K562 (cell line): ENCODE data around the gene C1QBP. TPM values are rescaled to one million over a fixed set of nuclear protein-coding genes. Genes with fewer than 3 reads are reported as not detected.

Source experiments
- ARHGAP35 ChIP-seq: fragments of 450-650 bp; IDR thresholded peaks from 2 replicates; pipeline ENCODE4 v1.6.1; 2018; ENCODE audit not compliant: partially characterized antibody
- CREM ChIP-seq: IDR thresholded peaks from 2 replicates; pipeline ENCODE4 v1.6.1; 2014; ENCODE audit warnings: antibody characterized with exemption, low read depth
- EHMT2 ChIP-seq: fragments of 450-650 bp; IDR thresholded peaks from 2 replicates; pipeline ENCODE4 v1.6.1; 2018; ENCODE audit warnings: antibody characterized with exemption
- GABPA ChIP-seq: fragments of 200-800 bp; sonication (Bioruptor generic); conservative IDR thresholded peaks from 2 replicates; pipeline ENCODE4 v1.6.1; 2016; ENCODE audit warnings: low read depth, missing genetic modification characterization, missing compliant biosample characterization
- HDAC8 ChIP-seq: fragments of 450-650 bp; IDR thresholded peaks from 2 replicates; pipeline ENCODE4 v1.6.1; 2016; ENCODE audit warnings: mild to moderate bottlenecking, missing genetic modification characterization, moderate library complexity, missing compliant biosample characterization
- JUND ChIP-seq, 2 experiments: IDR thresholded peaks; 2 replicates in 1 of 2; 3 replicates in 1 of 2; pipeline ENCODE4 v1.6.1; 2011; ENCODE audit warnings: borderline replicate concordance in 2 of 2, low read depth in 2 of 2, low read length in 2 of 2, improper control_type of control experiment in 1 of 2, missing biosample characterization in 1 of 2, missing genetic modification characterization in 1 of 2, missing genetic modification reagents in 1 of 2
- KAT7 ChIP-seq: sonication (generic); formaldehyde crosslinking; IDR thresholded peaks from 2 replicates; pipeline ENCODE4 v1.8.0; 2022; ENCODE audit warnings: missing genetic modification reagents, mild to moderate bottlenecking, borderline replicate concordance
- LCOR ChIP-seq: sonication (generic); formaldehyde crosslinking; IDR thresholded peaks from 2 replicates; pipeline ENCODE4 v1.8.0; 2022; ENCODE audit warnings: mild to moderate bottlenecking, missing genetic modification reagents
- PHF20 ChIP-seq: fragments of 450-650 bp; IDR thresholded peaks from 2 replicates; pipeline ENCODE4 v1.6.1; 2018; ENCODE audit not compliant: partially characterized antibody
- XRCC5 ChIP-seq: fragments of 200-400 bp; formaldehyde crosslinking; IDR thresholded peaks from 2 replicates; pipeline ENCODE4 v1.6.1; 2017; ENCODE audit warnings: low read depth, mild to moderate bottlenecking, low read length
- ZNF431 ChIP-seq: sonication (generic); formaldehyde crosslinking; IDR thresholded peaks from 2 replicates; pipeline ENCODE4 v1.8.0; 2022; ENCODE audit warnings: mild to moderate bottlenecking, missing genetic modification reagents
- ZNF507 ChIP-seq: conservative IDR thresholded peaks from 2 replicates; pipeline ENCODE4 v1.6.1; 2017; ENCODE audit warnings: missing genetic modification characterization, missing compliant biosample characterization
- ZNF76 ChIP-seq: fragments of 250-450 bp; sonication (Bioruptor Pico); IDR thresholded peaks from 2 replicates; pipeline ENCODE4 v1.4.0; 2020; ENCODE audit warnings: mild to moderate bottlenecking, moderate library complexity, borderline replicate concordance
- polyA plus RNA-seq, 8 experiments: library from polyadenylated mRNA; depleted of rRNA in 4 of 8; stranded (reverse) in 5 of 8; unstranded in 3 of 8; fragments of >200 nt; fragmentation: Nextera tagmentation in 2 of 8; fragmentation: Illumina TruSeq in 1 of 8; extraction: Ambion mirVana in 2 of 8; extraction: Trizol in 1 of 8; gene quantifications; 2 replicates each; pipeline versions ENCODE4 v1.2.1 to v1.2.3, GENCODE V29; 2011 to 2014; ENCODE audit warnings: inconsistent platforms in 1 of 8, missing spikeins in 1 of 8
- total RNA-seq, 7 experiments: library from RNA; depleted of rRNA in 6 of 7; stranded (reverse); fragments of >200 nt in 6 of 7; fragmentation: Illumina TruSeq in 2 of 7; extraction: Trizol in 2 of 7; gene quantifications; 2 replicates each; pipeline versions ENCODE4 v1.2.1 to v1.2.3, GENCODE V29; 2011 to 2021; ENCODE audit warnings: low replicate concordance in 1 of 7
- TF ChIP-seq, protein P1 (sequence below): fragments of 250-450 bp; sonication (Bioruptor Pico); IDR thresholded peaks from 2 replicates; pipeline ENCODE4 v1.9.0; 2021; ENCODE audit warnings: mild to moderate bottlenecking, inconsistent platforms
- TF ChIP-seq, protein P2 (sequence below): IDR thresholded peaks from 2 replicates; pipeline ENCODE4 v1.6.1; 2016; ENCODE audit warnings: missing genetic modification characterization, missing compliant biosample characterization
- TF ChIP-seq, protein P3 (sequence below): sonication (generic); formaldehyde crosslinking; IDR thresholded peaks from 2 replicates; pipeline ENCODE4 v1.9.0; 2022; ENCODE audit warnings: mild to moderate bottlenecking, missing genetic modification reagents
- TF ChIP-seq, protein P4 (sequence below), 2 experiments: IDR thresholded peaks; 2 replicates each; pipeline ENCODE4 v1.6.1; 2011; ENCODE audit warnings: borderline replicate concordance in 1 of 2, control low read depth in 1 of 2, low read depth in 1 of 2, low read length in 1 of 2, mild to moderate bottlenecking in 1 of 2, mixed read lengths in 1 of 2, moderate library complexity in 1 of 2; ENCODE audit not compliant: insufficient read depth in 1 of 2, insufficient read length in 1 of 2, poor library complexity in 1 of 2, severe bottlenecking in 1 of 2; ENCODE audit errors: extremely low read depth in 1 of 2
- TF ChIP-seq, protein P5 (sequence below), 2 experiments: fragments of 450-650 bp in 1 of 2; sonication (generic) in 1 of 2; formaldehyde crosslinking in 1 of 2; IDR thresholded peaks in 1 of 2; conservative IDR thresholded peaks in 1 of 2; 2 replicates each; pipeline versions ENCODE4 v1.6.1 to v1.8.1; 2016 to 2023; ENCODE audit warnings: mild to moderate bottlenecking in 2 of 2, moderate library complexity in 2 of 2, inconsistent platforms in 1 of 2, missing genetic modification reagents in 1 of 2

The C1QBP gene
- total and polyA plus RNA-seq, 9 of the 15 experiments (the other 6 are each of a cell fraction or from before 2014, with no cell fraction given), result 90.7 to 665 (median 414) TPM

DNA sequence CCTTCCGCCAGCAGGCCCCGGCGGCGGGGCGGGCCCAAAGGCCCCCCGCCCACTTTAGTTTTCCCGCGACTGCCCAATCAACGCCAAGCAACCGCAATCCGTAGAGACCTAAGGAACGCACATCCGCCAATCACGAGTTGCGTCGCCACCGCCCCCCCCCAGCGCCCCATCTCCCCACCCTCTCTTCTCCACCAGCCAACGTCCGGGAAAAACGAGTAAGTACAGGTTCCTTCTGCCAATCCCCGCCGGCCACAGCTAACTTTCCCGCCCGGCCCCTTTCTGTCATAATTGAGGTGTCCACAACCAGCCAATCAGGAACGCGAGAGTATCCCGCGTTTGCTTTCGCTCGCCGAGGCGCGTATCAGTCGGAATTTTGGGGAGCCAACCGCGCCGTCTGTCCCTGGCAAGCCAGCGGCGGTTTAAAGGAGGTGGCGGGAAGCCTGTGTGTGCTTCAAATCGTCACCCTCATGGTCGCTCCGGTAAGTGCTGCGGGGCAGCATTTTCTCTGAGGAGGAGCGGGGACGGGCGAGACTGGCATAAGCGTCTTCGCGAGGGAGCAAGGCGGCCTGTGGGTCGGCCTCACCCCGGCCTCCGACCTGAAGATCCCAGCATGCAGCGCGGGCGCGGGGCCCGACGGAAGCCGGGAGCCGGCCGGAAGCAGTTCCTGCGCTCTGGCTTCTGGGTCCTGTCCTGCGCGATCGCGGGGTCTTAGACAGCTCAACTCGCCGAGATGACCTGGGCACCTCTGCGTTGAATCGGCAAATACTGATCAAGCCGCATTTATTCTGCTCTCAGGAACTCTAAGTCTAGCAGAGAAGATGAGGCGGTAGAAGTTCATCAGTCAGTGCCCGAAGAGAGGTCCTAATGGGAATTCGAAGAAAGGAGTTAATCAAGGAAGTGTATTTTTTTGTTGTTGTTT, 47.5 kb upstream of the C1QBP start, which contains the start of gene MIS12 (continued):
- TF ChIP-seq JUND (IDR thresholded peaks at IDR 0.05; ENCODE audit: borderline replicate concordance, low read depth, low read length) (peak; percentile 17; the same call in 1 of the 2 replicates), JUND (tag; IDR thresholded peaks at IDR 0.05; ENCODE audit: borderline replicate concordance, low read depth, low read length) (no peak), ZNF507 (tag) (no peak), GABPA (peak; percentile 82), XRCC5 (0 out of 2 replicates have a peak, but pooled peaks have one; percentile 66), KAT7 (CRISPR knock-in tag) (peak; percentile 95), LCOR (CRISPR knock-in tag) (peak; percentile 98), CREM (peak; percentile 81), ARHGAP35 (no peak), ZNF76 (CRISPR knock-in tag) (no peak), PHF20 (peak; percentile 90), HDAC8 (tag) (0 out of 2 replicates have a peak, but pooled peaks have one; percentile 68), EHMT2 (no peak), ZNF431 (CRISPR knock-in tag) (peak; percentile 47; the same call in 1 of the 2 replicates)
- TF ChIP-seq, protein P1, sequence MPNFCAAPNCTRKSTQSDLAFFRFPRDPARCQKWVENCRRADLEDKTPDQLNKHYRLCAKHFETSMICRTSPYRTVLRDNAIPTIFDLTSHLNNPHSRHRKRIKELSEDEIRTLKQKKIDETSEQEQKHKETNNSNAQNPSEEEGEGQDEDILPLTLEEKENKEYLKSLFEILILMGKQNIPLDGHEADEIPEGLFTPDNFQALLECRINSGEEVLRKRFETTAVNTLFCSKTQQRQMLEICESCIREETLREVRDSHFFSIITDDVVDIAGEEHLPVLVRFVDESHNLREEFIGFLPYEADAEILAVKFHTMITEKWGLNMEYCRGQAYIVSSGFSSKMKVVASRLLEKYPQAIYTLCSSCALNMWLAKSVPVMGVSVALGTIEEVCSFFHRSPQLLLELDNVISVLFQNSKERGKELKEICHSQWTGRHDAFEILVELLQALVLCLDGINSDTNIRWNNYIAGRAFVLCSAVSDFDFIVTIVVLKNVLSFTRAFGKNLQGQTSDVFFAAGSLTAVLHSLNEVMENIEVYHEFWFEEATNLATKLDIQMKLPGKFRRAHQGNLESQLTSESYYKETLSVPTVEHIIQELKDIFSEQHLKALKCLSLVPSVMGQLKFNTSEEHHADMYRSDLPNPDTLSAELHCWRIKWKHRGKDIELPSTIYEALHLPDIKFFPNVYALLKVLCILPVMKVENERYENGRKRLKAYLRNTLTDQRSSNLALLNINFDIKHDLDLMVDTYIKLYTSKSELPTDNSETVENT, result peak; percentile 70; the same call in 1 of the 2 replicates
- TF ChIP-seq, protein P2, sequence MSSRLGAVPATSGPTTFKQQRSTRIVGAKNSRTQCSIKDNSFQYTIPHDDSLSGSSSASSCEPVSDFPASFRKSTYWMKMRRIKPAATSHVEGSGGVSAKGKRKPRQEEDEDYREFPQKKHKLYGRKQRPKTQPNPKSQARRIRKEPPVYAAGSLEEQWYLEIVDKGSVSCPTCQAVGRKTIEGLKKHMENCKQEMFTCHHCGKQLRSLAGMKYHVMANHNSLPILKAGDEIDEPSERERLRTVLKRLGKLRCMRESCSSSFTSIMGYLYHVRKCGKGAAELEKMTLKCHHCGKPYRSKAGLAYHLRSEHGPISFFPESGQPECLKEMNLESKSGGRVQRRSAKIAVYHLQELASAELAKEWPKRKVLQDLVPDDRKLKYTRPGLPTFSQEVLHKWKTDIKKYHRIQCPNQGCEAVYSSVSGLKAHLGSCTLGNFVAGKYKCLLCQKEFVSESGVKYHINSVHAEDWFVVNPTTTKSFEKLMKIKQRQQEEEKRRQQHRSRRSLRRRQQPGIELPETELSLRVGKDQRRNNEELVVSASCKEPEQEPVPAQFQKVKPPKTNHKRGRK (tag), result no peak
- TF ChIP-seq, protein P3, sequence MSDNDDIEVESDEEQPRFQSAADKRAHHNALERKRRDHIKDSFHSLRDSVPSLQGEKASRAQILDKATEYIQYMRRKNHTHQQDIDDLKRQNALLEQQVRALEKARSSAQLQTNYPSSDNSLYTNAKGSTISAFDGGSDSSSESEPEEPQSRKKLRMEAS (CRISPR knock-in tag), result peak; percentile 67
- TF ChIP-seq, protein P4, sequence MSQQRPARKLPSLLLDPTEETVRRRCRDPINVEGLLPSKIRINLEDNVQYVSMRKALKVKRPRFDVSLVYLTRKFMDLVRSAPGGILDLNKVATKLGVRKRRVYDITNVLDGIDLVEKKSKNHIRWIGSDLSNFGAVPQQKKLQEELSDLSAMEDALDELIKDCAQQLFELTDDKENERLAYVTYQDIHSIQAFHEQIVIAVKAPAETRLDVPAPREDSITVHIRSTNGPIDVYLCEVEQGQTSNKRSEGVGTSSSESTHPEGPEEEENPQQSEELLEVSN (IDR thresholded peaks at IDR 0.05; ENCODE audit: borderline replicate concordance in 1 of 2, extremely low read depth in 1 of 2, insufficient read depth in 1 of 2, insufficient read length in 1 of 2, low read depth in 1 of 2, low read length in 1 of 2, poor library complexity in 1 of 2, severe bottlenecking in 1 of 2), result peak; percentile 91 to 95
- TF ChIP-seq, protein P5, sequence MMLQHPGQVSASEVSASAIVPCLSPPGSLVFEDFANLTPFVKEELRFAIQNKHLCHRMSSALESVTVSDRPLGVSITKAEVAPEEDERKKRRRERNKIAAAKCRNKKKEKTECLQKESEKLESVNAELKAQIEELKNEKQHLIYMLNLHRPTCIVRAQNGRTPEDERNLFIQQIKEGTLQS (IDR thresholded peaks at IDR 0.05), result no peak
- TF ChIP-seq, protein P5 (CRISPR knock-in tag; conservative IDR thresholded peaks at IDR 0.05), result 0 out of 2 replicates have a peak, but pooled peaks have one; percentile 67
